Epithelial cell of prostate (primary cell): ENCODE measurements around the gene FLYWCH1.
"Not testable (repeated sequence)": the region's sequence is repeated elsewhere in the genome, so short reads cannot be mapped to it uniquely, and the experiment has no call there.

Source experiments
- DNase-seq: peaks from one replicate; pipeline ENCODE4 v3.0.0-alpha.2; 2011; ENCODE audit warnings: low read depth, low spot score
- H3K27ac ChIP-seq: fragments of 450-650 bp; 2 replicates; pipeline ENCODE4 v1.5.1; 2017; ENCODE audit warnings: mild to moderate bottlenecking

Gene FLYWCH1

DNA sequence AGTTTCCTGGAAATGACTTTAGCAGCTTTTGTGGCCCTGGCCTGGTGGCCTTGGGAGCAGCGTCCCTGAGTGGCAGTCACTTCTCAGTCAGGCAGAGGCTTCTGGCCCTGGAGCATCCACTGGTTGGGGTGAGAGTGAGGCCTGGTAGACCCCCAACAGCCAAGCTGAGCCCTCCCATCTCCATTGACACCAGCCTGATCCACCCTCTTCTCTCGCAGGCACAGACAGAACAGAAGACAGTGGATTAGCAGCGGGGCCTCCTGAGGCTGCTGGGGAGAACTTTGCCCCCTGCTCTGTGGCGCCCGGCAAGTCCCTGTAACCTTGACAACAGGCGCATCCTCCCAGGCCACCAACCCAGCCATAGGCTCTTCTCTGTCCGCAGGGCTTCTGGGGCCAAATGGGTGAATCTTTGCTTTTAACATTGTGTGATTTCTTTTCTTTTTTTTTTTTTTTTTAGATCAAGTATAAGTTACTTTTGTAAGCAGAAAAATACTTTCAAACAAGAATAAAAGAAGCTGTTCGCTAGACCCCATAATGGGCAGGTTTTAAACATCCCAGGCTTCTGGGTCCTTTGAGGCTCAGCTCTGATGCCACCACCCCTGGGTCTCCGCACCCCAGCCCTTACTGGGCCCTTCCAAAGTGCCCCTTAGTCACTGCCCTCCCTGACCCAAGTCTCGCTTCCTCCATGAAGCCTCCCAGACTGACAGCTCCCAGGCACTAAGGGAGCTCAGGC, 12.7 kb upstream of the FLYWCH1 start:
- H3K27ac ChIP-seq = no peak overlapping the region
- no peak for DNase-seq

DNA sequence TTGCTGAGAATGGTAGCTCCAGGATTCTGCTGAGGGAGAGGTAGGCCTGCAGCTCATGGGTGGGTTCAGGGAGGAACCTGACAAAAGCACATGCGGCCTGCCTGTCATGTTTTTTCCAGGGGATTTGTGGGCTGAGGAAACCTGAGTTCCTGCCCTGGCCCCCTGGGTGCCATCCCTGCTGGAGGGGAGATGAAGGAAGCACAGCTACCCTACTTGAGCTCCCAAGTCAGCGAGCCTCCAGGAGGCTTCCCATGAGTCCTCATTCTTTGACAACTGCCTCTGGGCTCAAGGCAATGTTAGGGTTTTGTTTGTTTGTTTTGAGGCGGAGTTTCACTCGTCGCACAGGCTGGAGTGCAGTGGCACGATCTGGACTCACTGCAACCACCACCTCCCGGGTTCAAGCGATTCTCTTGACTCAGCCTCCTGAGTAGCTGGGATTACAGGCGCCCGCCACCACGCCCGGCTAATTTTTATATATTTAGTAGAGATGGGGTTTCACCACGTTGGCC, 12.1 kb upstream of the FLYWCH1 start:
- H3K27ac ChIP-seq = no peak overlapping the region
- no peak for DNase-seq

DNA sequence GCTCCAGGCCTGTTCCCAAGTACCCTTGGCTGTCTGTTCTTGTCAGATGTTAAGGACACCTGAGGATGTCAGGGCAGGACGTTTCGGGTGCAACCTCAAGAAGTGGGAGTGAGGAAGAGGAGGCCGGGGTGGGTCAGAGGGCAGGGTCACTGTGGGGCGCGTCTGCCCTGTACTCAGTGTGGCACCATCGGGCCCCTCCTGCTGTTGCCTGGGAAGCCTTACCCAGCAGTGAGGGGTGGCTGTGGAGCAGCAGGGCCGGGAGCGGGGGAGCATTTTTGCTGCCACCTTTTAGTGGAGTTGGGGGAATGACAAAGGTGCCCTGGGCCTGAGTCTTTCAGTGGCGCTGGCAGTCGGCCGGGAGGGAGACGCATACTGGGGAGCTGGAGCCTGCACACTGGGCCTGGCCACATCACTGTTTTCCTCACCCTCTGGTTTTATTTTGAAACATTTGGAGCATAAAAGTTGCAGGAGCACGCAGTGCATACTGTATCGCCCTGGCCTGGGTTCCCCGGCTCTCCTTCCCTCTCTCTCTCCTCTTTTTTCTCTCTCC, 11.1 kb upstream of the FLYWCH1 start:
- DNase-seq = no peak
- H3K27ac ChIP-seq = no peak overlapping the region

DNA sequence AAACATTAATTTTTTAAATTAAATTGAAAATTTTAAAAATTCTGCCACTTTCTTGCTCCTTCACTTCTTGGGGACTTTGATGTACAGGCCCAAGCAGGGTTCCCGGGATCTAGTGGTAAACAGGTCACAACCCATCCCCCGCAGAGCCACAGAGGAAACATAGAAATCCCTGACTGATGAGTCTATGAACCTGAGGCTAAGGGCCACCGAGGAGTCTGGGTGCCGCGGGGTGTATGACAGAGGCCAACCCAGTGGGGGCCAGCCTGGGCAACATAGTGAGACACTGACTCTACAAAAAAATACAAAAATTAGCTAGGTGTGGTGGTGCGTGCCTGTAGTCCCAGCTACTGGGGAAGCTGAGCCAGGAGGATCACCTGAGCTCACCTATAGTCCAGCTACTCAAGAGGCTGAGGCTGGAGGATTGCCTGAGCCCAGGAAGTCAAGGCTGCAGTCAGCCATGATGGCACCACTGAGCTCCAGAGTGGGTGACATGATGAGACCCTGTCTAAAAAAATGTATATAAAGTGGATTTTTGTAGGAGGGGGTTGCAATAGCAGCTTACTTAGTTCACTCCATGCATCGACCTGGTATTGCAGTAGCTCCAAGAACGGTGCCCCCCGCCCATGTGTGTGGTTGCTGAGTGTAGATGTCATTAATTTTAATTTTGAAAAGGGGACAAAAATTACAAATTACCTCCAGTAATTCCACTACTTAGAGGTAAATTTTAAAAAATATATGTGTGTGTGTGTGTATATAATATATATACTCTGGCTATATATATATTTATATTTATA, 9.2 kb upstream of the FLYWCH1 start:
- no peak for DNase-seq
- H3K27ac ChIP-seq = no peak overlapping the region

DNA sequence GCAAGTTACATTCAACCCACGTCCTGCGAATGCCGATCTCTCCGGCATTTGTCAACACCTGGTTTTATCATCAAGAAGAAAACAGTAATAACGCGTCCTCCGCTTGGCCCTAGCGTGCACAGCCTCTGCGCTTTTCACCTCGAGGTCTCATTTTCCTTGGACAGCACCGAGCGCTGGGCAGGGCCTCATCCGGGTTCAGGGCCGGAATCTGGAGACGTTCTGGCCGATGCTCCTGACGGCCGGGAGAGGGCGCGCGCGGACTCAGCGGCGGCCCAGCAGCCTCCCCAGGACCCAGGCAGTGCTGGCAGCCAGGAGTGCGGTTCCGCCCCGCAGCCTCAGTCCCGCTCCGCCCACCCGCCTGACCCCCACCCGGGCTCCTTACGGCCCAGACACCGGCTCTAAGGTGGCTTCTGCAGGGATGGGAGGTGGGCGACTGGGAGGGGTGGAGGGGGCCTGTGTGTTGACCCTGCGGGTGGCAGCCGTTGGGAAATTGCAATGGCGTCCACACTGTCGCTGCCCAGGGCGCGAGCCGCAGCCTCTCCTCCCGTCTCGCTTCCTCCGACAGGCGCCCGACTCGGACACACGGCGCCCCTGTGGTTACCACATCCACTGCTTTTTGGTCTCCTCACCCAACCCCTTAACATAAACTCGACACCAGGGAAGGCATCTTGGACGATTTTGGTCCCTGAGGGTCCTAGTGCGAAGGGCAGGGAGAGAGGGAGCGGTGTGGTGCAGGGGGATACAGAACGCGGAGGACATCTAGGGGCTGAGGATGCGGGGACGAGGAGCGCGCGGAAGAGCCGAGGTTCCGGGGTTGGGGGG, 7.4 kb upstream of the FLYWCH1 start:
- H3K27ac ChIP-seq = peak overlapping the region; percentile 81
- DNase-seq = no peak

DNA sequence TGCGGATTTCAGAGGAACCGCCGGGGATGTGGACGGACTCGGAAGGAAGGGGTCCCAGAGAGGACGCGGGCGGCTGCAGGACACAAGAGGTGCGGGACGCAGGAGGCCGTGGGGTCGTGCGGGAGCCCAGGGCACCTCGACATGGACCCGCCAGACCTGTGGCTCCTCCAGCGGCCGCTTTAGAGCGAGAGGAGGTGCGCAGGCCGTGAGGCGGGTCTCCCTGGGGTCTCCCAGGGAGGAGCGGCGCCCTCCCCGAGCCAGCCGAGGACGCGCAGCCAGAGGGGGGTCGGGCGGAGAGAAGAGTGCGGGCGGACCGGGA, 6.8 kb upstream of the FLYWCH1 start:
- DNase-seq = no peak
- H3K27ac ChIP-seq = peak overlapping the region; percentile 81

DNA sequence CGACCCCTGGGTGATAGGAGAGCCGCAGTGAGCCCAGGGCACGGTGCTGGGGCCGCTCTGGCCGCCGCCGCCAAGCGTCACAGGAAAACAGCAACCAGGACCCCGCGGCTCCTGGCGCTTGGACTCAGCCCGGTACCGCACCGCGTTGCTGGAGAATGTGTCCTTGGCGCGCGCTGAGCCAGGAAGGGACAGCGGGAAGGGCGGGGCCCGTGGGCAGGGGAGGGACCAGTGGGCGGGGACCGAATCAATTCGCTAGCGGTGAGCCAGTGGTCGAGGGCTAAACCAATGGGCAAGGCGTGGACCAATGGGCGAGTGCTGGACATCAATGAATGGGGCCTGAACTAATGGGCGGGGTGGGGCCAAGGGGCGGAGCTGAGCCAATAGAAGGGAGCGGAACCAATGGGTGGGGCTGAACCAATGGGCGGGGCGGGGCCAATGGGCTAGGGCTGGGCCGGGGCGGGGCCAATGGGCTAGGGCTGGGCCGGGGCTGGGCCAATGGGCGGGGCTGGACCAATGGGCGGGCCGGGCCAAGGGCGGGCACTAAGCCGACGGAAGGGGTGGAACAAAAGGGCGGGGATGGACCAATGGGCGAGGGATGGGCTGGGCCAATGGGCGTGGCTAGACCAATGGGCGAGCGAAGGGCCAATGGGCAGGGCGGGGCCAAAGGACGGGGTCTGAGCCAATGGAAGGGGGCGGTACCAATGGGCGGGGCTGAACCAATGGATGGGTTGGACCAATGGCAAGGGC, 6.3 kb upstream of the FLYWCH1 start:
- peak; percentile 98 for DNase-seq

DNA sequence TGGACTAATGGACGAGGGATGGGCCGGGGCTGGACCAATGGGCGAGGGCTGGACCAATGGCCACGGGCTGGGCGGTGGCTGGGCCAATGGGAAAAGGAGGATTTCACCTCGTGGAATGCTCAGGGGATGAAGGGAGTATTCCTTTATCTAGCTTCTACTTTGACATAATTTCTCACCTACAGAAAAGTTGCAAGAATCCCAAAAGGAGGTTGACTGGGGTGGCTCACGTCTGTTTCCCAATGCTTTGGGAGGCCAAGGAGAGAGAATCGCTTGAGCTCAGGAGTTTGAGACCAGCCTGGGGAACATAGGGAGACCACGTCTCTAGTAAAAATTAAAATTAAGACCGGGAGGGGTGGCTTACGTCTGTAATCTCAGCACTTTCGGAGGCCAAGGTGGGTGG, 5.7 kb upstream of the FLYWCH1 start:
- DNase-seq = no peak
- peak overlapping the region; percentile 27 for H3K27ac ChIP-seq

More for the DNA sequence above, 6.3 kb upstream of the FLYWCH1 start:
- peak overlapping the region; percentile 81 for H3K27ac ChIP-seq

DNA sequence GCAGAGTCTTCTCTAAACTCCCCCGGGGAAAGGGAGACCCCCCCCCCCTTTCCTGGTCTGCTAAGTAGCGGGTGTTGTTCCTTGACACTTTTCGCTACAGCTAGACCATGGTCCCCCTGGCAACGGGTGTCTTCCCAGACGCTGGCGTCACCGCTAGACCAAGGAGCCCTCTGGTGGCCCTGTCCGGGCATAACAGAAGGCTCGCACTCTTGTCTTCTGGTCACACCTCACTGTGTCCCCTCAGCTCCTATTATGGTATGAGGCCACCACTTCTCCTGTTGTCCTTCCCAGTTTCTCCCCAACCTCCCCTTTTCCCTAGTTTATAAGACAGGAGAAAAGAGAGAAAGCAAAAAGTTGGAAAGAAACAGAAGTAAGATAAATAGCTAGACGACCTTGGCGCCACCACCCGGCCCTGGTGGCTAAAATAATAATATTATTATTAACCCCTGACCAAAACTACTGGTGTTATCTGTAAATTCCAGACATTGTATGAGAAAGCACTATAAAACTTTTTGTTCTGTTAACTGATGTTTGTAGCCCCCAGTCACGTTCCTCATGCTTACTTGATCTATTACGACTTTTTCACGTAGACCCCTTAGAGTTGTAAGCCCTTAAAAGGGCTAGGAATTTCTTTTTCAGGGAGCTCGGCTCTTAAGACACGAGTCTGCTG, 4.5 kb upstream of the FLYWCH1 start:
- DNase-seq, H3K27ac ChIP-seq: not testable (repeated sequence)

DNA sequence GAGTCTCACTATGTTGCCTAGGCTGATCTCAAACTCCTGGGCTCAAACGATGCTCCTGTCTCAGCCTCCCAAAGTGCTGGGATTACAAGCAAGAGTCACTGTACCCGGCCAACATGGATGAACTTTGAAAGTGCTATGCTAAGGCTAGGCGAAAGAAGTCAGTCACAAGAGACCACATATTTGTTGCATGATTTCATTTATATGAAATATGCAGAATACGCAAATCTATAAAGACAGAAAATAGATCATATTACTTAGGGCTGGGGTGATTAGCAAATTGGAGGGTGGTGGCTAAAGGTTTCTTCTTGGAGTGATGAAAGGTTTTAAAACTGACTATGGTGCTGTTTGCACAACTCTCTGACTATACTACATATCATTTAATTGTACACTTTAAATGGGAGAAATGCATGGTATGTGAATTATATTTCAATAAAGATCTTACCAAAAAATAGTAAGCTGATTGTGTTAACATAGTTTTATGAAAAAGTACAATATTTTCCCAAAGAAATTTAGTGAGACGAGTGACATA, 1.2 kb upstream of the FLYWCH1 start:
- H3K27ac ChIP-seq = peak overlapping the region; percentile 65
- DNase-seq = no peak

DNA sequence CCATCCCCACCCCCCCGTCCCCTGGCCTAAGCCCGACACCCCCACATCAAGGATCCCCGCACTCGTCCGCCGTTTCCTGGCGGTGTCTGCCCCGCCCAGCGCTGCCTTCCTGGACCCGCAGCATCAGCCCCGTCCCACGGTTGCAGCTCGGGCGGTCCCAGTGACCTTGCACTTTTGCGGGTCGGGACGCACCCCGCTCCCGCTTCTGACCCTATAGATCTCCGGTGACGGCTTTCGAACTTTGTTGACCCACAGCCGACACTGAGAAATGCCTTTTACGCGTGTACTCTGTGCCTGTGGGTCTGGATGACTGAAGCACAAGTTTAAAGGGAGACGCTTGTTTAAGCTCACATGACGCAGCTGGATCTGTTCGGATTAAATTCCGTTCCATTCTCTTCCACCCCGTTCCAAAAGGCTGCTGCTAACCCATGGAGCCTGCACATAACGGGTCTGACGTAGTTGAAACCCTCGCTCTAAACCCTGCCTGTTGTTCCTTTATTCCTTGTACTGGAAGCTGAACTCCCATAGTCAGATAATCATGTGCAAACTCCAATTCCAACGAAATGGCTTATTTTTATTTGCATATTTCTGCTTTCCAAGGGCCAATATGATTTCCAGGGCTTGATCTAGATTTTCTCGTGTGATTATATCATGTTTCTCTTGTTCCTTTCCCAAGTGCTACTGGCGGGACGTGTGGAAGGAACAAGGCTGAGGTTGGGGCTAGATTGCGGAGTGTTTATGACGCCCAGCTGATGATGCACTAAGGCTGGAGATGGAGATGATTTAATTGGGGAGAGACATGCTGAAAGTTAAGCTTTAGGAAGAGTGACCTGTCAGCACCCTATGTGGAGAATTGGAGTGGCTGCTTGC, 834 bp downstream of the FLYWCH1 start:
- peak overlapping the region; percentile 65 for H3K27ac ChIP-seq
- DNase-seq = no peak

DNA sequence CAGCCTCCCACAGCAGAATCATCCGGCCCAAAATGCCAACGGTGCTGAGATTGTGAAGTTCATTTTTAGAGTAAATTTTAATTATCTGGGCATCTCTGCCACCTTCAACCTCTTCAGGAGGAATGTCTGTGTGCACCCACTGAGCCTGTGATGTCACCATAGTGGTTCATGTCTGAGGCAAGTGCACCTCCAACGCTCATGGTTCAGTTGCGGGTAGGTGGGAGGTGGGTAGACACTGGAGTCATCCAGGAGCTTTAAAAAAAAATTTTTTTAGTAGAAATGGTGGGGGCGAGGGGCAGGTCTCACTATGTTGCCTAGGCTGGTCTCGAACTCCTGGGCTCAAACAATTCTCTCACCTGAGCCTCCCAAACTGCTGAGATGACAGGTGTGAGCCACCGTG, 1.9 kb downstream of the FLYWCH1 start:
- no peak for DNase-seq
- no peak overlapping the region for H3K27ac ChIP-seq

DNA sequence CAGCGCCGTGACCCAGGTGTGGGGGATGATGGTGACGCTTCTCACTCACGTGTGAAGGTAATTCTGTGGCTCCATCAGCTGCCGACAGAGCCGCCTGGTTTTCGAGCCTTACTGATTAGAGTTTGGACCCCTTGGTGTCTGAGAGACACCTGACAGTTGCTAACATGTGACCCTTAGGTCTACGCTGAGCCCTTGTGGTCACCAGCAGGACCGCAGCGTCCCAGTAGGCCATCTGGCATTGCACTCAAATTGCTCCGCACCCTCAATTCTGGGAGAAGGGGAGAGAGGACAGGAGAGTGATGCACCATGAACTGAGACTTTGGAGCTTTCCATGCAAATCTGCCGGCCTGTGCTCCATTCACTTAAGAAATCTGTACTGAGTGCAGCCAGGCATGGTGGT, 2.5 kb downstream of the FLYWCH1 start:
- DNase-seq = no peak
- H3K27ac ChIP-seq = peak overlapping the region; percentile 99

DNA sequence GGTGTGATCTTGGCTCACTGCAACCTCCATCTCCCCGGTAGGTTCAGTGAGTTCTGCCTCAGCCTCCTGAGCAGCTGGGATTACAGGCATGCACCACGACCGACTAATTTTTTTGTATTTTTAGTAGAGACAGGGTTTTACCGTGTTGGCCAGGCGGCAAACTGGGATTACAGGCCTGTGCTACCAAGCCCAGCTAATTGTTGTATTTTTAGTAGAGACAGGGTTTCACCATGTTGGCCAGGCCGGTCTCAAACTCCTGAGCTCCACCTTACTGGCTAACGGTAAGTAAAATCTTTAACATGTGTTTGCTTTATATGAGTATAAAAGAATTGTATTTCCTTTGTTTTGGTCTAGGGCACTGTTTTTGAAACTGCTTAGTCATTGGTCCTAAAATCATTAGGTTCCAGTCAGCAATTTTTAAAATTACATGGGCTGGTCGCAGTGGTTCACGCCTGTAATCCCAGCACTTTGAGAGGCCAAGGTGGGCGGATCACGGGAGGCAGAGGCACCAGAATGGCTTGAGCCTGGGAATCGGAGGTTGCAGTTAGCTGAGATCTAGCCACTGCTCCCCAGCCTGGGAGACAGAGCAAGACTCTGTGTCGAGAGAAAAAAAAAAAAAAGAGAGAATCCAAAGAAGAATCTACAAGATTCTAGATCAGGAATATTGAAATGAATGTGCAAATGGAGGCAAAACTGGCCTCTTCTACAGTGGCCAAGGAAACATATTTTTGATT, 3.6 kb downstream of the FLYWCH1 start:
- DNase-seq = no peak
- peak overlapping the region; percentile 99 for H3K27ac ChIP-seq

DNA sequence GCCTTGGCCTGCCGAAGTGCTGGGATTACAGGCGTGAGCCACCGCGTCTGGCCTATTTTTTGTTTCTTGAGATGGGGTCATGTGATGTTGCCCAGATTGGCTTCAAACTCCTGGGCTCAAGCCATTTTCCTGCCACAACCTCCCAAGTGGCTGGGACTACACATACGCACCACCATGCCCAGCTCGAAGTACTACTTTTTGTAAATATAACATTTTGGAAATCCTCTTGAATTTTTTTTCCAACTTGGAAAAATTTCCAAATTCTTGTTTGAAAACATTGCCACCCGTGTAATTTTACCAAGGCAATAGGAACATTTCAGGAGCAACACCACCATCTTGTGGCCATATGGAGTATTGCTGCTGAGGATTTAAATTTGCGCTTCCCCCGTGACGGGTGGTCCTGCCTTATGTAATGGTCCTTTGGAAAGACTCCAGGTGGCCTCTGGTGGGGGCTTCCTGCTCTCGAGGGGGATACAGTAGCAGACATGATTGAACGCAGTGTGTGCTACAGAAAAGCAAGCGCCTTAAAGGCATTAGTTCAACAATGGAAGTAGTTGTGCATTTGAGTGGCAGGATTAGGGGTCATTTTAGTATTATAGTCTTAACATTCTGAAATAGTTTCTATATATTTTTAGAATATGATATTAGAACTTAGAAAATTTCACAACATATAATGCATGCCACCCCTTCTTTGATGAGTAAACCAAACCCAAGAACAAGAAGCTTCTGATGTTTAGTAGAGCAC, 8.0 kb downstream of the FLYWCH1 start:
- H3K27ac ChIP-seq = peak overlapping the region; percentile 99
- DNase-seq = no peak

DNA sequence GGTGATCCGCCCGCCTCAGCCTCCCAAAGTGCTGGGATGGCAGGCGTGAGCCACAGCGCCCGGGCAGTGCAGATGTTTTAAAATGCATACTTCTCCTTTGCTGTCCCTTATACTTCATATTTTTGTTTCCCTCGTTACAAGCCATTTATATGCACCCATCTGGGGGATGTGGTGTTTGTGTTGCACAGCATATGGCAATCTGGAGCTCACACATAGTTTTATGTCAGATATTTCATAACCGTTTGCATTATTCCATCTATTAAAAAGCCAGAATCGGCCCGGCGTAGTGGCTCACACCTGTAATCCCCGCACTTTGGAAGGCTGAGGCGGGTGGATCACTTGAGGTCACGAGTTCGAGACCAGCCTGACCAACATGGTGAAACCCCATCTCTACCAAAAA, 11.8 kb downstream of the FLYWCH1 start:
- H3K27ac ChIP-seq = no peak overlapping the region
- DNase-seq = no peak
